ENCODE results near the gene TMEM203. TPM values are rescaled to one million over a fixed set of nuclear protein-coding genes. Genes with fewer than 3 reads are reported as not detected.

The TMEM203 gene
- total RNA-seq, 1 experiment from 2014 or later = 35.5 TPM

DNA sequence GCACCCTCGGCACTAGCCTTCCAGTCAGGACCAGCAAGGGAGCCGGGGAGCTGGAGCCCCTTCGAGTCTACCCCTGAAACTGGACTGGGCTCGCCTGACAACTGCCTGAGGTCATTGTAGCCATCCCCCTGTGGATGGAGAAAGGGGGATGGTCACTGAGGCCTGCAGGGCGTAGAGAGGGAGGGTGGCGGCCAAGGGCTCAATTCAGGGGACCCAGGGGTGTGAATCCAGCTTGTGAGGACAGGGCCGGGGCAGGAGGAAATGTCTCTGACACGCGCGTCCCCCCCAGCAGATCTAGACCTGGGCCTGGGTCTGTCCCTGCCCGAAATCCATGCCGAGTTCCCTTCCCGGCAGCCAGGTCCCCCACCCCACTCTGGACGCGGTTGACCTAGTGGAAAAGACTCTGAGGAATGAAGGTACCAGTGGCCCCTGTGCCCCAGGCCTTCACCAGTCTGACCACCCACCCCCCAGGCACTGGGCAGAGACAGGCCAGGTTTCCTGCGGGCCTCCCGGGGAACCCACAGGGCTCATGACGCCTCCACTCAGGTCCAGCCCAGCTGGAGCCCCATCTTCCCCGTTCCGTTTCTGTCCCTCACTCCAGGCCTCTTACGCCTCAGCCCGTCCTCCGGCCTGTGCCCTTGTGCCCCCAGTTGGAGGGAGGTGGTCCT, 26.1 kb upstream of the TMEM203 start:
- Histone ChIP-seq H3K4me1 (ENCODE audit: insufficient read depth, low read length) (no peaks in the 10 kb centered on the region), H3K4me2 (ENCODE audit: insufficient read depth, insufficient read length, low read length) (no peak overlapping the region), H2BK12ac (ENCODE audit: insufficient read length, low read depth, low read length) (no peak overlapping the region), H2BK120ac (ENCODE audit: low read depth, low read length, poor library complexity, severe bottlenecking) (no peak overlapping the region), H4K20me1 (ENCODE audit: control insufficient read depth, insufficient read depth, insufficient read length) (no peaks in the 10 kb centered on the region), H2AK5ac (ENCODE audit: insufficient read length, low read length) (no peak overlapping the region), H2BK15ac (ENCODE audit: low read depth, low read length) (no peak overlapping the region), H3T11ph (ENCODE audit: low read length) (no peak overlapping the region), H3K27ac (ENCODE audit: insufficient read length, low read depth, low read length) (no peak overlapping the region), H3K79me2 (ENCODE audit: insufficient read depth, low read length) (no peaks in the 10 kb centered on the region), H2BK5ac (ENCODE audit: insufficient read length, low read length) (no peak overlapping the region), H3K9ac (ENCODE audit: extremely low read depth, insufficient read length, low read length) (no peak overlapping the region), H2BK20ac (ENCODE audit: low read depth, low read length, poor library complexity, severe bottlenecking) (no peak overlapping the region), H3K14ac (ENCODE audit: insufficient read depth, low read length) (no peak overlapping the region), H3K27me3 (ENCODE audit: insufficient read depth, low read length) (no peaks in the 10 kb centered on the region), H3K23ac (ENCODE audit: insufficient read length, low read depth, low read length) (no peak overlapping the region), H3K9me3 (ENCODE audit: control insufficient read depth, low read depth, low read length) (no peaks in the 10 kb centered on the region), H4K5ac (ENCODE audit: insufficient read length, low read depth, low read length) (no peak overlapping the region), H4K91ac (ENCODE audit: insufficient read length, low read depth, low read length) (no peak overlapping the region), H3K79me1 (ENCODE audit: insufficient read depth, low read depth, low read length, poor library complexity, severe bottlenecking) (no peaks in the 10 kb centered on the region), H3K23me2 (ENCODE audit: insufficient read length, low read depth, low read length, poor library complexity, severe bottlenecking) (no peaks in the 10 kb centered on the region), H3K18ac (ENCODE audit: insufficient read length, low read depth, low read length) (no peak overlapping the region), H3K56ac (ENCODE audit: insufficient read length, low read depth, low read length) (no peak overlapping the region), H3K4ac (ENCODE audit: low read depth, low read length) (no peak overlapping the region), H4K8ac (replicated peaks; ENCODE audit: insufficient read length, low read depth, low read length) (no peak overlapping the region), H2AFZ (ENCODE audit: low read length) (no peak overlapping the region)
- WGBS (ENCODE audit: extremely low coverage, insufficient read length, low lambda C conversion rate) = no CpG with 5 or more reads among the region's 23 CpGs
- TF ChIP-seq CTCF (conservative IDR thresholded peaks at IDR 0.05) = no peak
- no peaks in the 10 kb centered on the region for H3K9me3 Mint-ChIP-seq
- peaks cover 7% of the 10 kb centered on the region for H3K27me3 Mint-ChIP-seq (ENCODE audit: low read depth)
- H3K4me1 Mint-ChIP-seq = peaks cover 7 to 11% of the 10 kb centered on the region in 2 experiments
- no peak for DNase-seq
- H3K4me3 Mint-ChIP-seq = no peak overlapping the region
- H3K27ac Mint-ChIP-seq = no peak overlapping the region
- no peaks in the 10 kb centered on the region for H3K36me3 Mint-ChIP-seq (ENCODE audit: insufficient read depth in 1 of 3, low read depth in 3 of 3)
